Measurements from ENCODE around the gene CCDC148. TPM values are rescaled to one million over a fixed set of nuclear protein-coding genes. Genes with fewer than 3 reads are reported as not detected.

CCDC148 gene
- total RNA-seq, 1 donor from 2014 or later = 2.4 TPM

GRCh38 chr2:158273791-158274190 lies 182.8 kb downstream of the CCDC148 start:
- H3K9me3 Mint-ChIP-seq (ENCODE audit: unreplicated experiment) = no peaks in the 10 kb centered on the region
- H3K27me3 Mint-ChIP-seq (ENCODE audit: low read depth, unreplicated experiment) = peaks cover 2% of the 10 kb centered on the region
- no peak overlapping the region for H3K9ac ChIP-seq (ENCODE audit: low read length)
- H3K4me3 ChIP-seq (ENCODE audit: insufficient read depth, low read depth, low read length) = no peak overlapping the region
- no peaks in the 10 kb centered on the region for H4K20me1 ChIP-seq (ENCODE audit: insufficient read depth, low read length)
- H3K4me2 ChIP-seq (ENCODE audit: low read length) = no peak overlapping the region
- FAIRE-seq = no peak
- H3K9me3 ChIP-seq (ENCODE audit: insufficient read depth, low read depth, low read length) = no peaks in the 10 kb centered on the region
- no peaks in the 10 kb centered on the region for H3K79me2 ChIP-seq (ENCODE audit: insufficient read depth, low read length)
- H3K4me3 Mint-ChIP-seq (ENCODE audit: unreplicated experiment) = no peak overlapping the region
- H3K27ac Mint-ChIP-seq (ENCODE audit: unreplicated experiment) = no peak overlapping the region
- peaks cover 2% of the 10 kb centered on the region for H3K4me1 Mint-ChIP-seq (ENCODE audit: low read depth, unreplicated experiment)
- TF ChIP-seq EZH2 (IDR thresholded peaks at IDR 0.05; ENCODE audit: insufficient read depth, low read length) = no peak
- TF ChIP-seq CTCF (IDR thresholded peaks at IDR 0.05; ENCODE audit: insufficient read depth, low read depth, low read length) = no peak
- no peaks in the 10 kb centered on the region for H3K36me3 Mint-ChIP-seq (ENCODE audit: low read depth, unreplicated experiment)
- no peak overlapping the region for H2AFZ ChIP-seq (ENCODE audit: low read depth, low read length)
- no peak for DNase-seq (ENCODE audit: low read depth)
- no peaks in the 10 kb centered on the region for H3K27me3 ChIP-seq (ENCODE audit: insufficient read depth, low read length)
- H3K4me1 ChIP-seq (ENCODE audit: insufficient read depth, low read length) = no peaks in the 10 kb centered on the region
- H3K36me3 ChIP-seq (ENCODE audit: insufficient read depth, low read length) = no peaks in the 10 kb centered on the region
- H3K27ac ChIP-seq (ENCODE audit: low read depth, low read length) = no peak overlapping the region

GRCh38 chr2:158270536-158270935 lies 186.0 kb downstream of the CCDC148 start:
- no peaks in the 10 kb centered on the region for H3K4me1 ChIP-seq (ENCODE audit: insufficient read depth, low read length)
- FAIRE-seq (no peak), DNase-seq (ENCODE audit: low read depth) (no peak)
- H3K27ac Mint-ChIP-seq (ENCODE audit: unreplicated experiment) = no peak overlapping the region
- peaks cover 2% of the 10 kb centered on the region for H3K4me1 Mint-ChIP-seq (ENCODE audit: low read depth, unreplicated experiment)
- H3K4me3 Mint-ChIP-seq (ENCODE audit: unreplicated experiment) = no peak overlapping the region
- TF ChIP-seq EZH2 (IDR thresholded peaks at IDR 0.05; ENCODE audit: insufficient read depth, low read length) (no peak), CTCF (IDR thresholded peaks at IDR 0.05; ENCODE audit: insufficient read depth, low read depth, low read length) (no peak)
- no peaks in the 10 kb centered on the region for H3K36me3 ChIP-seq (ENCODE audit: insufficient read depth, low read length)
- H3K27me3 Mint-ChIP-seq (ENCODE audit: low read depth, unreplicated experiment) = peaks cover 2% of the 10 kb centered on the region
- no peak overlapping the region for H3K27ac ChIP-seq (ENCODE audit: low read depth, low read length)
- no peaks in the 10 kb centered on the region for H3K36me3 Mint-ChIP-seq (ENCODE audit: low read depth, unreplicated experiment)
- H3K79me2 ChIP-seq (ENCODE audit: insufficient read depth, low read length) = no peaks in the 10 kb centered on the region
- H3K27me3 ChIP-seq (ENCODE audit: insufficient read depth, low read length) = no peaks in the 10 kb centered on the region
- no peaks in the 10 kb centered on the region for H3K9me3 ChIP-seq (ENCODE audit: insufficient read depth, low read depth, low read length)
- no peaks in the 10 kb centered on the region for H4K20me1 ChIP-seq (ENCODE audit: insufficient read depth, low read length)
- H3K4me2 ChIP-seq (ENCODE audit: low read length) = no peak overlapping the region
- H3K9me3 Mint-ChIP-seq (ENCODE audit: unreplicated experiment) = no peaks in the 10 kb centered on the region
- no peak overlapping the region for H2AFZ ChIP-seq (ENCODE audit: low read depth, low read length)
- no peak overlapping the region for H3K4me3 ChIP-seq (ENCODE audit: insufficient read depth, low read depth, low read length)
- H3K9ac ChIP-seq (ENCODE audit: low read length) = no peak overlapping the region

- no peak for FAIRE-seq
- H3K36me3 Mint-ChIP-seq (ENCODE audit: low read depth, unreplicated experiment) = no peaks in the 10 kb centered on the region
Measured at GRCh38 chr2:158269143-158269542, 187.4 kb downstream of the CCDC148 start.

More at GRCh38 chr2:158269143-158269542, 187.4 kb downstream of the CCDC148 start:
- Histone ChIP-seq H3K9ac (ENCODE audit: low read length) (no peak overlapping the region), H3K9me3 (ENCODE audit: insufficient read depth, low read depth, low read length) (no peaks in the 10 kb centered on the region), H3K79me2 (ENCODE audit: insufficient read depth, low read length) (no peaks in the 10 kb centered on the region), H2AFZ (ENCODE audit: low read depth, low read length) (no peak overlapping the region), H4K20me1 (ENCODE audit: insufficient read depth, low read length) (no peaks in the 10 kb centered on the region), H3K4me2 (ENCODE audit: low read length) (no peak overlapping the region), H3K27ac (ENCODE audit: low read depth, low read length) (no peak overlapping the region), H3K4me3 (ENCODE audit: insufficient read depth, low read depth, low read length) (no peak overlapping the region), H3K4me1 (ENCODE audit: insufficient read depth, low read length) (no peaks in the 10 kb centered on the region), H3K27me3 (ENCODE audit: insufficient read depth, low read length) (no peaks in the 10 kb centered on the region), H3K36me3 (ENCODE audit: insufficient read depth, low read length) (no peaks in the 10 kb centered on the region)
- Mint-ChIP-seq H3K4me1 (ENCODE audit: low read depth, unreplicated experiment) (peaks cover 2% of the 10 kb centered on the region), H3K9me3 (ENCODE audit: unreplicated experiment) (no peaks in the 10 kb centered on the region), H3K4me3 (ENCODE audit: unreplicated experiment) (no peak overlapping the region), H3K27ac (ENCODE audit: unreplicated experiment) (no peak overlapping the region), H3K27me3 (ENCODE audit: low read depth, unreplicated experiment) (peaks cover 2% of the 10 kb centered on the region)
- TF ChIP-seq EZH2 (IDR thresholded peaks at IDR 0.05; ENCODE audit: insufficient read depth, low read length) (no peak), CTCF (IDR thresholded peaks at IDR 0.05; ENCODE audit: insufficient read depth, low read depth, low read length) (no peak)
- DNase-seq (ENCODE audit: low read depth) = no peak
